ENCODE results near the gene MASP2.

MASP2 gene

DNA sequence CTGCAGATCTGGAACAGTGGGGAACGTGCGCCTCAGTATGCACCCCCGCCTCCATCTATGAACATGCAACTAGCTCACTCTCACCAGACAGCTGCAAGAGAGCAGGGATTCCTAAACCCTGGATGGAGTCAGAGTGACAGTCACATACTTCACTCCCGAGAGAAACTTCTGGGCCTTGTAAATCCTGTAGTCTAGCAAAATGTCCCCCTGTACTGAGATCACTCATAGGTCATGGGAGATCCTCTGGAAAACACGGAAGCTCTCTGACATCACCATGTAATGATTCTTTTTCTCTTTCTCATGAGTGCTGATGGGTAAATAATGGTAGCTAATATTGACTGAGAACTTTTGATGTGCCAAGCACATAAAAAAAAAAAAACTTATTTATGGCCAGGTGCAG, 57.9 kb downstream of the MASP2 start:
- no peak for DNase-seq (ENCODE audit: low read depth)

DNA sequence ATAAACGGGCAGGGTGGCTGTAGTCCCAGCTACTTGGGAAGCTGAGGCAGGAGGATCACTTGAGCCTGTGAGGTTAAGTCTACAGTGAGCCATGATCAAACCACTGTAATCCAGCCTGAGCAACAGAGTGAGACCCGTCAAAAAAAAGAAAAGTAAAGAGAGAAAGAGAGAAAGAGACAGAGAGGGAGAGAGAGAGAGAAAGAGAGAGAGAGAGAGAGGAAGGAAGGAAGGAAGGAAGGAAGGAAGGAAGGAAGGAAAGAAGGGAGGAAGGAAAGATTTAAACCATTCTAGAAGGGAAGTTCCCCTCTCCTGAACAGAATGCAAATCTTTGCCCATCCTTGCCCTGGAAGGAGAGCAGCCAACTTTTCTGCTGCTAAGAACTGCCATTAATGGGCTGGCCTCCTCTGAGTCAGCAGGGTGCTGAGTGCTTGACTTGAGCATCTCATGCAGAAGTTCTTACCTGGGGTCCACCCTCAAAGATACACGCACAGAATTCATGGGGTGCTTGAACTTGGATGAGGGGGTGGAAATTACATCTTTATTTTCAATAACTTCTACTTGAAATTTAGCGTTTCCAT, 59.1 kb downstream of the MASP2 start:
- DNase-seq (ENCODE audit: low read depth): no peak

DNA sequence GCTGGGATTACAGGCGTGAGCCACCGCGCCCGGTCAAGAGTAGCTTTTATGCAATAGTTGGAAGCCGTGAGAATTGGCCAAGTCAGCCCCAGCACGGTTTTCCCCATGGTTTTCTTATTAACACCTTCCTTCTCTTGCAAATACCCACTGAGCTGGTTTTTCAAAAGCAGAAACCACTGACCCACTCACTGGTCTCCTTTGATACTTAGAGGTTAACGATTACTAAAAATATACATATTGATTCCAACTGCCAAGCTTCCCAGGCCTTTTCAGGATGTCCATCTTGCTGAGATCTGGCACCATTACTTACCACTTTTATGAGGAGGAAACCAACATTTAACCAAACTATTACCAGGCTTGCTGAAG, 60.5 kb downstream of the MASP2 start:
- no peak for DNase-seq (ENCODE audit: low read depth)

DNA sequence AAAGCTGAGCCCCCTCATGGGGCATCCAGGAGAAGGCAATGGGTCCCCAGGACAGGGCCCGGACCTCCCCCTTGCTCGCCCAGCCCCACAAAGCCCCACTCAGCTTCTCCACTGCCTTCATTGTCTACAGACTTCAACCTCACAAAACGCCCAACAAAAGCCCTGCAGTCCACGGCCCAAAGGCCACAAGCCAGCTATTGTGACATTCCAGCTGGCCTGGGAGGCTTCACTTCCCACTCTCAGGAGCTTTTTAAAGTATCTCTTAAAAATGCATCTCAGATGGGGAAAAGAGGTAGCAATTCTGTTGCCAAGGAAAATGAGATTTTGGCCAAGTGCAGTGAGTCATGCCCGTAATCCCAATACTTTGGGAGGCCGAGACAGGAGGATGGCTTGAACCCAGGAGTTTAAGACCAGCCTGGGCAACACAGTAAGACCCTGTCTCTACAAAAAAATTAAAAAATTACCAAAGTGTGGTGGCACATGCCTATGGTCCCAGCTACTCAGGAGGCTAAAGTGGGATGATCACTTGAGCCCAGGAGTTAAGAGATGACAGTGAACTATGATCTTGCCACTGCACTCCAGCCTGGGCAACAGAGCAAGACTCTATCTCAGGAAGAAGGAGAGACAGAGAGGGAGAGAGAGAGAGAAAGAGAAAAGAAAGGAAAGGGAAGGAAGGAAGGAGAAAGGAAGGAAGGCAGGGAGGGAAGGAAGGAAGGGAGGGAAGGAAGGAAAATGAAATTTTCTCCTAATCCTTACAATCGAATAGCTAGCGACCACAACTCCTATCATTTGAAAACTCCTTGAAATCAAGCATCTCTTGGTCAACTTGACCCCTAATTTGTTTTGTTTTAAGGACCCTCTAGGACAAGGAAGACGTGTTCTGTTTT, 66.0 kb downstream of the MASP2 start:
- DNase-seq (ENCODE audit: low read depth): no peak

DNA sequence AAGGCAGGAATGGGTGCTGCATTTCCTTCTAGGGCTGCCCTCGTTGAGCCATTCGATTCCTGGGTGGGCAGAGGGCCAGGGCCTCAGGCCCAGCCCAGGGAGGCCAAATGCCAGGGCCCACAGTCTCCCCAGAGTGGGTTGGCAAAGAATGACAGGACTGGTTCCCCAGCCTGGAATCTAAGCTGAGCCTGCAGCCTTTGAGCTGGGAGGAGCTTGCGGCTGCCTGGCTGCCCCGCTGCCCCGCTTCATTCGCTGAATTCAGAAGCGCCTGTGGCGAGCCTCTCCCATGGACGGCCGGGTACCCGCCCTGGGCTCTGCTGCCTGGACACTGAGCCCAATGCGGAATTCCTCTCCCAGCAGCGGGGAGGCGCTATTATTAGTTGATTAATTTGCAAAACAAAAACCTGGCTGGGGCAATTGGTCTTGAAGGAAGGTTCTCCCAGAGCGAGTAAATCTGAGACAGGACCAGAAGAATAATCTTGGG, 66.9 kb downstream of the MASP2 start:
- DNase-seq (ENCODE audit: low read depth): peak; percentile 35

DNA sequence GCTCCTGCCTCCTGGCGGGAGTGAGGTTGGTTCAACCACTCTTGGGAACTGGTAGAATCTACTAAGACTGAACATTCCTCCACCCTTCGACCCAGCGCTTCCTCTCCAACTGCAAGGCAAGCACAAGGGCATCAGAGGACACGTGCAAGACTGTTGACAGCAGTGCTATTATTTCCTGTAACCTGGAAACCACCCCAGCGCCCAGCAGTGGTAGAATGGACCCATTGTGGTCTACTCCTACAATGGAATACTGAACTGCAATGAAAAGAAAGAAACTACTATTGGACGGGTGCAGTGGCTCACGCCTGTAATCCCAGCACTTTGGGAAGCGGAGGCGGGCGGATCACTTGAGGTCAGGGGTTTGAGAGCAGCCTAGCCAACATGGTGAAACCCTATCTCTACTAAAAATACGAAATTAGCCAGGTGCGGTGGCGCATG, 67.5 kb downstream of the MASP2 start:
- no peak for DNase-seq (ENCODE audit: low read depth)

DNA sequence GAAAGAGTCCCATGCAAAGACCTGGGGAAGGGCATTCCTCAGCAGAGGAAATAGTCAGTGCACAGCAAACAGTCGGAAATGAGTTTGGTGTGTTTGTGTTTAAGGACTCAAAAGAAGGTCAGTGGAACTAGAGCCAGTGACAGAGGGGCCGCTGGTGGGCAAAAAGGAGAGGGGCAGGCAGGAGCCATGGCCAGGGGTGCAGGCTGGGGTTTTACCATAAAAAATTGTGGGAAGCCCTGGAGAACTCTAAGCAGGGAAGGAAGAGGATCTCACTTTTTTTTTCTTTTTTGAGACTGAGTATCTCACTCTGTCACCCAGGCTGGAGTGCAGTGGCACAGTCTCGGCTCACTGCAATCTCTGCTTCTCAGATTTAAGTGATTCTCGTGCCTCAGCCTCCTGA, 68.3 kb downstream of the MASP2 start:
- no peak for DNase-seq (ENCODE audit: low read depth)
